GM21825 (cell line): ENCODE measurements around the gene HSPBP1.

ENCODE experiments used
- ATAC-seq: cut with Tn5 transposase; IDR thresholded peaks from one replicate; pipeline ENCODE4 v1.9.1; 2021; ENCODE audit warnings: mild to moderate bottlenecking, moderate library complexity; ENCODE audit not compliant: unreplicated experiment

Gene HSPBP1

GRCh38 chr19:55276720-55277430, 3.0 kb downstream of the HSPBP1 start:
- peak; percentile 7 for ATAC-seq

DNA sequence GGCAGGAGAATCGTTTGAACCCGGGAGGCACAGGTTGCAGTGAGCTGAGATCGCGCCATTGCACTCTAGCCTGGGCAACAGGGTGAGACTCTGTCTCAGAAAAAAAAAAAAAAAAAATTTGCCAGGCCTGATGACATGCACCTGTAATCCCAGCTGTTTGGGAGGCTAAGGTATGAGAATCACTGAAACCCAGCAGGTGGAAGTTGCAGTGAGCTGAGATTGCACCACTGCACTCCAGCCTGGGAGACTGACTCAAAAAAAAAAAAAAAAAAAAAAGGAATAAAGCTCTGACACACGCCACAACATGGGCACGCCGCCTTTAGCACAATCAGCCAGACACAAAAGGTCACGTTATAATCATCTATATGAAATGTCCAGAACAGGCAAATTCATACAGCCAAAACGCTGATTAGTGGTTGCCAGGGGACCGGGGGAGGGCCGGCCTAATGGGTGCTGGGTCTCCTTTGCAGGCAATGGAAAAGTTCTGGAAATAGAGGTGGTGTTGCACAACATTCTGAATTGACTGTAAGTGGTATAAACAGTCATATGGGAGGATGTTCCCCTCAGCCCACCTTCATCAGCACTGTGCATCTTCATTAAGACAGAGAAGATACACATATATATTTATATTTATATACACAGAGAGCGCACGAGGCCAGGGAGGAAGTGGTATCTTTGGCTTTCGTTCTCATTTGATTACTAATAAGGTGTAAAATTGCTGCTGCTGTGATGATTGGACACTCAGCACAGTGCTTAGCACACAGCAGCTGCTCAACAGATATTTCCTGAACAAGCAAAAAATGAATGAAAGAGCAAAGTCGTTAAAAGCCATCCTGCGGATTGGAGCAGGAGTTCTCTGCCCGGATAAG, 3.8 kb downstream of the HSPBP1 start:
- peak; percentile 49 for ATAC-seq

GRCh38 chr19:55273978-55274707, 5.8 kb downstream of the HSPBP1 start:
- no peak for ATAC-seq

DNA sequence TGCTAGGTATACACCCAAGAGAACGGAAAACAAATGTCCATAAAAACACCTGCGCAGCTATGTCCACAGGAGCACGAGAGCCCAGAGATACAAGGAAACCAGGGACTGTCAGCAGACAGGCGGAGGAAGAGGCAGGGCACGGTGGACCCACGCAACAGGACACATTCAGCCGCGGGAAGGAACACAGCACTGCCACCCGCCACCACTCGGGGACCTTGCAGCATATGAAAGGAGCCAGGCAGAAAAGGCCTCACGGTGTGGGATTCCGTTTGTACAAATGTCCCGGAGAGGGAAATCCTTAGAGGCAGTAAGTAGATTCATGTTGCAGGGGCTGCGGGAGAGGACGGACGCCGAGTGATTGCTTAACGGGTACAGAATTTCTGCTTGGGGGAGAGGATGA, 7.8 kb downstream of the HSPBP1 start:
- ATAC-seq, result no peak

GRCh38 chr19:55270172-55270942, 9.6 kb downstream of the HSPBP1 start:
- ATAC-seq, result no peak

DNA sequence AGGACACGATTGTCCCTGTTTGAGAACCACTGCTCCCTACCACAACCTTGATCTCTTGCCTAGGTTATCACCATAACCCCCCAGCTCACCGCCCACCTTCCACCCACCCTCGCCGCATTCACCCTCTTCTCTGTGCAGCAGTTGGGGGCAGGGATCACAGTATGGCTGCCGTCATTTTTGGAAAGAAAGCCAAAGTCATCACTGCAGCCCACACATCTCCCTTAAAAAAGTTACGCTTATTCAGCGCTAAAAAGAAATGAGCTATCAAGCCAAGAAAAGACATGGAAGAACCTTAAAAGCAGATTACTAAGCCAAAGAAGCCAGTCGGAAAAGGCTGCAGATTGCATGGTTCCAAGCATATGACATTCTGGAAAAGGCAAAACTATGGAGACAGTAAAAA, 10.6 kb downstream of the HSPBP1 start:
- ATAC-seq, result no peak

DNA sequence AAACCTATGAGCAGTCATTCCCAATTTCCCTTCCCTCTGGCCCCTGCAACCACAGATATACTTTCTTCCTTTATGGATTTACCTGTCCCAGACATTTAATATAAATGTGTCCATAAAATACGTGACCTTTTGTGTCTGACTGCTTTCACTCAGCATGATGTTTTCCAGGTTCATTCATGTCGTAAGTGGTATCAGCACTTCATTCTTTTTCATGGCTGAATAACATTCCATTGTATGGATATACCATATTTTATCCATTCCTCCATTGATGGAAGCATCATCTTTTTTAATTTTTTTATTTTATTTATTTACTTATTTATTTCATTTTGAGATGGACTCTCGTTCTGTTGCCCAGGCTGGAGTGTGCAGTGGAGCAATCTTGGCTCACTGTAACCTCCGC, 13.1 kb downstream of the HSPBP1 start:
- no peak for ATAC-seq

- no peak for ATAC-seq
Observed at GRCh38 chr19:55266404-55266803, 13.5 kb downstream of the HSPBP1 start.

DNA sequence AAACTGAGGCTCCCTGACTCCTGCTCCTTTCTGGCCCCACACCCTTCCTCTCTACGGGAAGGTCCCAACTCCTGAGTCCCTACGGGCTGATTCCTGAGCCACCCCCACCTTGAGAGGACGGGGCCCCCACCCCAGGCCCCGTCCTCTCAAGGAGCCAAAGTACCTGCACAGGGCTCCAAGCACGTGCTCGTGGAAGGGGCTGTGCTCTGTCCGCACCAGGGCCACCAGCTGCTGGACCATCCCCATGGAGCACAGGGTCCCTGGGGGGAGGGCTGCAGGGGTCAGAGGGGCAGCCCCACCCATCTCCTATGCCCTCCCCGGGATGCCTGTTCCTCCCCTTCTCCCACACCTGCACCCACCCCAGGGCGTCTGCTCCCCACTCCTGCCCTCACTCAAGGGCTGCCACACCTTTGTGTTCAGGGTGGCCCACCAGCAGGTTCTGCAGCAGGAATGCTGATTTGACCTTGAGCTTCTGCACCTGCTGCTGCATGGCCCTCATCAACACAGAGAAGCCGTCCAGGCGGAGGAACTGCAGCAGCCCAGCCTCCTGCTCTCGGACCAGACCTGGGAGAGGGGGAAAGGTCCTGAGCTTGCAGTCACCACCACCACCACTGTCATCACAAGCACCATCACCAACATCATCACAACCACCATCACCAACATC, 14.1 kb downstream of the HSPBP1 start:
- ATAC-seq, result no peak

DNA sequence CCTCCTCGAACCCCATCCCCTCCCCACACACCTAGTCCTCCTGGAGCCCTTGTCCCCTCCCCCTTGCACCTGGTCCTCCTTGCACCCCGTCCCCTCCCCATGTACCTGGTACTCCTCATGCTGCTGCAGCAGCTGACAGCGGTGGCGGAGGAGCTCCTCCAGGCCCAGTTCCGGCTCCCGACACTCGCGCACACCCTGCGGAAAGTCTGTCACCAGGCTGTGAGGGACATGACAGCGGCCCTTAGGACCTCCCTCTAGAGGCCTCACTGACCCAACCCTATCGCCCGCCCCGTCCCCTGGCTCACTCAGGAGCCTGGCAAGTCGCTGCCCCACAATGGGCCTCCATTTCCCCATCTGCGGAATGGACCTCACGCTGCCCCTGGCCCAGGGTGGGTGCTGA, 14.7 kb downstream of the HSPBP1 start:
- ATAC-seq, result no peak

GRCh38 chr19:55264531-55264930, 15.4 kb downstream of the HSPBP1 start:
- no peak for ATAC-seq

- ATAC-seq, result no peak
Observed at GRCh38 chr19:55262359-55262758, 17.6 kb downstream of the HSPBP1 start.

DNA sequence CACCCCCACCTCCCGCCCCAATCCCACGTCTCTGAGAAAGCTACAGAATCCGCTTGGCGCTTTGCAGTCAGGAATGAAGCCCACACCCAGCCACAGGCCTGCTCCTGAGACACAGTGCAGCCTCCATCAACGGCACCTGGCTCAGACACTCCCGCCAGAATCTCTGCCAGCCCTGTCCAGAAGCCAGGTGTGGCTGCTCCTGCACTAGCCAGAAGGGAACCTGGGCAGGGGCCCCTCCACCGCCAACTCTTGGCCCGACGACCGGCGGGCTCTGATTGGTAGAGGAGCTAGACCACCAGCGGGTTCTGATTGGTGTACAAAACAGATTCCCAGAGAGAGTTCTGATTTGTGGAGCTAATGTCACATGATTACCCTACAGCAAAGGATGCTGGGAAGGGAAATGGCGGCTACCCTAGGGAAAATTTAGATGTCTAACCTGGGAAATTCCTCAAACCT, 18.2 kb downstream of the HSPBP1 start:
- no peak for ATAC-seq

- no peak for ATAC-seq
Observed at GRCh38 chr19:55259540-55260210, 20.2 kb downstream of the HSPBP1 start.

DNA sequence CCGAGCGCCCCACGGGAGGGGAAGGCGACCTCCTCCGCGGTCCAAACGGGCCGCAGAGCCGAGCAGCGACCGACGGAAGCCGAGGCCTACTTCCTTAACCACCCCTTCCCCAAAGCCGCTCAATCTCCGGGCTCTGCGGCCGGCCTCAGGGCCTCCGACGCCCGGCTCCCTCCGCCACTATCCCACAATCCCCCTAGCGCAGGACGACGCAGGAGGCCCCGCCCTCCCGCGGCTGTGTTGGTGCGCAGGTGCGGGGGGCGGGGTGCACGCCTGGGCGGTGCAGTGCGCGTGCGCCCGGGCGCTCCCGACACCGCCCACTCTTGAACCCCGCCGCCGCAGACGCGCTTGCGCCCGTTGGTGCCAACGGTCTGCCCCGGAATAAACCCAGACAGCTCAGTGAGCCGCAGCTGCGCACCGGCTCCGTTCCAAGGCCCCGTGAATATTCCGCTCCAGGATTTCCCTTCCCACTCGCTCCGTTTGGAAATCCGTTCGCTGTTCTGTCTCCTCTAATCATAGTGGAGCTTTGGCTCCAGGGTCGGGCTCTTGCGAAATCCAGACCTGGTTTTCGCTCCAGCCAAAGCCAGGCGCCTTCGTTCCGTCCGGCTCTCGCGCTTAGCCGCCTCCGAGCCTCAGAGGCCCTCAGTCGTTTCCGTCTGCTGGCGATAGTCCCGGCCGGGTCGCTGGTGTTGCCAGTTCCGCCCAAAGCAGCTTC, 20.9 kb downstream of the HSPBP1 start, which contains the start of gene PPP6R1:
Gene PPP6R1 (minus strand): TSS at position 190 of the 712 bp plus-strand sequence. CDS start 11,914 bp downstream, outside the sequence.
- peak; percentile 52 for ATAC-seq

DNA sequence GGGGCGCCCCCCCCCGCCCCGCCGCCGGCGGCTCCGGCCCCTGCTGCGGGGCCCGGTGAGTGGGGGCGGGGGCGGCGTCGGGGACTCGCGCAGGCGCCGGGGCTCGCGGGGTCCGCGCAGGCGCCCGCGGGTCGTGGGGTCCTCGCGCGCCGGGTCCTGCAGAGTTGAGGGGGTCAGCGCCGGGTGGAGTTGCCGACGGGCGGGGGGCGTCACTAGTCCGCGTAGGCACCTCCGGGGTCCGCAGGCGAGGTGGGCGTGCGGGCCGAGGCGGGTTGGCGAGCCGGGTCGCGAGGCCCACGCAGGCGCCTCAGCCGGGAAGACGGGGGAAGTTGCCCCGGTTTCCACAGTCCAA, 21.5 kb downstream of the HSPBP1 start:
- ATAC-seq, result peak; percentile 5

- no peak for ATAC-seq
Observed at GRCh38 chr19:55257461-55258420, 22.2 kb downstream of the HSPBP1 start.
